Measurements from ENCODE around the gene WNK4.
"Not testable (repeated sequence)": the region's sequence is repeated elsewhere in the genome, so short reads cannot be mapped to it uniquely, and the experiment has no call there.

WNK4 gene

DNA sequence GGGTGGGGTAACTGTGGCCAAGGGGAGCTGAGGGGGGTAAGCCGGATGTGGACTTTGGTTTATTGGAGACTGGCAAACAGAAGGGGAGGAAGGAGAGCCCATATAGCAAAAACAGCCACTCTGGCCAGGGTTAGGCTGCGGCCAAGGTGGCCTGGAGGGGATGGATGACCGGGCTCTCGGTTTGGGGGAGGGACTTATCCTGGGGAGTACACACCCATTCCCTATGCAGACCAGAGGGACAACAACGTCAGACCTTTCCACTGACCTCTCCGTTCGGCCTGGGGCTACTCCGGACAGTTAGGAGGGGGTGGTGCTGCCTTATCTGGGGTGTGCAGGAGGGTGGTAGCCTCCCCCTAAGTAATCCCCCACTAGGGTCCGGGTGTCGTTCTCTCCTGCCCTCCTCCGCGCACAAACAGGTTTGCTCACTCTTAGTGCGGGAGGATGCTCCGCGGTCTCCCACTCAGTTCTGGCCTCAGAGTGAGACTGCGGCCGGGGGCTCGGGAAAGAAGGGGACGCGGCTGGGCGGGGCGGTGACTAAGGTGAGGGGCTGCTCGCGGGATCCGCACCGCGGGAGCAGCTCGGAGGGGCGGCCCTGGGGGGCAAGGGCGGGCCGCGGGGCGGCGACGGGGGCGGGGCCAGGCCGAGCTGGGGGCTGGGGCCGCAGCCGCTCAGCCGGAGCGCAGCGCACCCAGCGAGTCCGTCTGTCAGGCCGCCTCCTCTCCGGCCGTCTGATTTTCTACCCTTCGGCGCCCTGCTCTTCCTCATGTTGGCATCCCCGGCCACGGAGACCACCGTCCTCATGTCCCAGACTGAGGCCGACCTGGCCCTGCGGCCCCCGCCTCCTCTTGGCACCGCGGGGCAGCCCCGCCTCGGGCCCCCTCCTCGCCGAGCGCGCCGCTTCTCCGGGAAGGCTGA, at the start of gene WNK4:
TSS of gene WNK4 (plus strand) at position 675 of the 915 bp plus-strand sequence. CDS start at position 764, 89 bp downstream.
- DNase-seq (ENCODE audit: low spot score): no peak

DNA sequence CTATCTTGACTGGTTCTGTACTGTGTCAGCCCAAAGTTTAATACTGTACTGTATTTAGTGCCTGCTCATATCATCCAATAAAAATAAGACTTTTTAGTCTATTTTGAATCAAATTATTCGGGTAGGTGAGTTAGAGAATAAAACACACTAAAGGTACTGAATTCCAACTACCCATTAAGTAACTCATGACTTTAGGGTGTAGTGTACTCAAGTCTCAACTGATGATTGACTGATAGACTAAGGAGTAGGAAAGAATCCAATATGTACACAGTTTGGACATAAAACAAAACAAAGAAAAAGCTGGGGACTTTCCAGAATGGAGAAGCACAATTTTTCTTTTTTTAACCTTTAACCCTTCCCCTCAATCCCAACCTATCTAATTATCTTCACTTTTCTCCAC, 39.7 kb upstream of the WNK4 start:
- DNase-seq (ENCODE audit: low spot score): no peak

DNA sequence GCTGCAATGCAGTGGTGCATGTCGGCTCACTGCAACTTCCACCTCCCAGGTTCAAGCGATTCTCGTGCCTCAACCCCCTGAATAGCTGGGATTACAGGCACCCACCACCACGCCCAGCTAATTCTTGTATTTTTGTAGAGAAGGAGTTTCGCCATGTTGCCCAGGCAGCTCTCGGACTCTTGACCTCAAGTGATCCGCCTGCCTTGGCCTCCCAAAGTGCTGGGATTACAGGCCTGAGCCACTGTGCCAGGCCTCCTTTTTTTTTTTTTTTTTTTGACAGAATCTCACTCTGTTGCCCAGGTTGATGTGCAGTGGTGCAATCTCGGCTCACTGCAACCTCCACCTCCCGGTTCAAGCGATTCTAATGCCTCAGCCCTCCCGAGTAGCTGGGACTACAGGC, 37.5 kb upstream of the WNK4 start:
- DNase-seq (ENCODE audit: low spot score): not testable (repeated sequence)

DNA sequence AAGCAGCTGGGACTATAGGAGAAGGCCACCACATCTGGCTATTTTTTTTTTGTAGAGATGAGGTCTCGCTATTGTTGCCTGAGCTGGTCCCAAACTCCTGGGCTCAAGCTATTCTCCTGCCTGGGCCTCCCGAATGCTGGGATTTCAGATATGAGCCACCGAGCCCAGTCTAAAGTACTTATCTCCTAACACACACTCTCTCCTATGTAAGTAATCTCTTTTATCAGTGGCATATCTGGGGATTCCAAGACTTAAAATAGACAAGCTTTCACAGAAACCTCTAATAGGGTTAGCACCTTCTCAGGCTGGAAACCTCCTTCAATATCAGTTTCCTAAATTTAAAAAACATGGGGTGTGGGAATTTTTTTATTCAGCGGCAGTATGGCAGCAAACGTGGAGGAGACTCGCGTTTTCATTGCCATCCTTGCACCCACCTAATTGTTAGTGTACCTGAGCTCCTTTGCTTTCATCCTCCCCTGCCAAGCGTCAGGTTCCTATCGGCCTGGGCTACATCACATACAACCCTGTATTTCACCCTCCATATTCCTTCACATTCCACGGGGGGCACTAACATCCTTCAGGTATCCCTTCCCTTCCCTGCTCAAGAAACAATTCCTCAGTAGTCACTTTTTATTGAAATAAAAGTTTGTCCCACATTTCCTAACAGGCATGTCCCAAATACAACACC, 36.7 kb upstream of the WNK4 start:
- peak; percentile 26 for DNase-seq (ENCODE audit: low spot score)

DNA sequence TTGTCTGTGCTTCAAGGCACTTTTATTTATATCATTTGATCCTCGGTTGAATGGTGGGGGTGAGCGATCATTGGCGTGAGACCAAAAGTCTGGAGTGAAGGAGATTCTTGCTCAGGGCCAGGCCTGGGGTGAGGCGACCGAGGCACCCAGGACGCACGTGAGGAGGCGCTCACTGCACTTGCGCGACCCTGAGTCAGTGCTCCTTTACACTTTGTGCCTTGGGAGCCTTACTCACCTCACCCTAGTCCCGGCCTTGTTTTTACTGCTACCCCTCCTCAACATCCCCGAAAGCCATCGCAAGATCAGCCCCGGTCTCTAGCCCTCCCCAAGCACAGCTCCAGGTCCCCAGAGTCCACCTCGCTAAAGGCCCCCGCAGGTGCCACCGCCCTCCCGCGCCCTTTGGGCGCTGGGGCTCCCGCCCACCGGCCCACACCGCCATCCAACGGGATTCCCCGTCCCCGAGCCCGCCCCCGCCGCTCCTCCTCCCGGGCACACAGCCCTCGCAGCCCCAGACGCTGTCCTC, 36.1 kb upstream of the WNK4 start:
- DNase-seq (ENCODE audit: low spot score): peak; percentile 33

DNA sequence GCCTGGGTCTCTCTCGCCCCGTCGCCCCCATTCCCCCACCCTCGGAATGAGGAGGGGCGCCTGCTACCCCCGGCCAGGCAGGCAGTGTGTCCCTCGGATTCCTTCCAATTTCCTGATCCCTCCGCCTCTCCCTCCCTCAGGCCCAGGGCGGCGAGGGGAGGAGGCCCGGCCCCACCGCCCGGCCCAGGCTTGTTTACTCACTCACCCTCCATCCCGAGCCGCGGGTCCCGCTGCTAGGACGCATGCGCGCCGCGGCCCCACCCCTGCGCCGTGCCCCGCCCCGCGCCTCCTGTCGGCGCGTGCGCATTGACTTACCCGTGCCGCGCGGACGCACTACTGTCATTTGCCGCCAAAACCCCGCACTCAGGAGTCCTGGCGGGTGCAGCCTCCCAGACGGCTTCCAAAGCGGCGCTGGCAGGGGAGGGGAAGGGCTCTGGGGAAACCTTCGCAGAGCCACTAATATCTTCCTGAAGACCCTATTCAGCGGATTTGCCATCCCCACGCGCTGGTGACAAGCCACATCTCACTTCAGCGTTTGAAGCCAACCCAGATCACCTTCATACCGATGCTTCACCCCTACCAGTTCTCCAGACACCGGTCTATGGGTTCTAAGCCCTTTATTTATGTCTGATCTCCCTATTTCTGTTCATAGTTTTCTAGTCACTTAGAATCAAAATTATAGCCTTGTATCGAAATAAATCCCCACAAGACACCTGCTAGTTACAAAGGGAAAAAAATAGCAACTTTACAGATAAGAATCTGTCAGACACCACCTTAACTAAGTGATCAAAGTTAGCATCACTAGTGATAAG, 35.4 kb upstream of the WNK4 start, which contains the start of gene EZH1:
TSS of gene EZH1 (minus strand) at position 235 of the 812 bp plus-strand sequence. CDS start 16,099 bp downstream, outside the sequence.
- DNase-seq (ENCODE audit: low spot score): peak; percentile 99

DNA sequence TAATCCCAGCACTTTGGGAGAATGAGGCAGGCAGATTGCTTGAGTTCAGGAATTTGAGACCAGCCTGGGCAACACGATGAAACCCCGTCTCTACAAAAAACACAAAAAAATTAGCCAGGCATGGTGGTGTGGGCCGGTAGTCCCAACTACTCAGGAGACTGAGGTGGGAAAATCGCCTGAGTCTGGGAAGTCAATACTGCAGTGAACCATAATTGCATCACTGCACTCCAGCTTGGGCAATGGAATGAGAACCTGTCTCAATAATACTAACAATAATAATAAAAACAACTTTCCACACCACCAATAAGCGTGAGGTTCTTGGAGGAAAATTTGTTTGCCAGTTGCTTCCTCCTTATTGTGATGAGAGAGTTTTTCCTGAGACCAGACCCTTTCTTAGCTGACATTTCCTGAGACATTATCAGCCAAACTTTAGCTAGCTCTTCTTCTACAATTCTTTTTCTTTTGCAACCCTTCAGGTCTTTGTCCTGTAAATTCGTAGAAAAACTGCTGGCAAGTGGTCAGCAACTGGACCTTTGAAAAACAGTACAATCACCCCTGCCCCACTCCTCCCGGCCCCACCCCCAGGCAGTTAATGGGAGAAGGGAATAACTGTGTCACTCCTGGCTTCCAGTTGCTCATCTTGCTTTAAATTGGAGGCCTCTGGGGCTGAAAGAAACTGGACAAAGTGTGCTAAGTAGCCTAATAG, 32.1 kb upstream of the WNK4 start:
- DNase-seq (ENCODE audit: low spot score): no peak

DNA sequence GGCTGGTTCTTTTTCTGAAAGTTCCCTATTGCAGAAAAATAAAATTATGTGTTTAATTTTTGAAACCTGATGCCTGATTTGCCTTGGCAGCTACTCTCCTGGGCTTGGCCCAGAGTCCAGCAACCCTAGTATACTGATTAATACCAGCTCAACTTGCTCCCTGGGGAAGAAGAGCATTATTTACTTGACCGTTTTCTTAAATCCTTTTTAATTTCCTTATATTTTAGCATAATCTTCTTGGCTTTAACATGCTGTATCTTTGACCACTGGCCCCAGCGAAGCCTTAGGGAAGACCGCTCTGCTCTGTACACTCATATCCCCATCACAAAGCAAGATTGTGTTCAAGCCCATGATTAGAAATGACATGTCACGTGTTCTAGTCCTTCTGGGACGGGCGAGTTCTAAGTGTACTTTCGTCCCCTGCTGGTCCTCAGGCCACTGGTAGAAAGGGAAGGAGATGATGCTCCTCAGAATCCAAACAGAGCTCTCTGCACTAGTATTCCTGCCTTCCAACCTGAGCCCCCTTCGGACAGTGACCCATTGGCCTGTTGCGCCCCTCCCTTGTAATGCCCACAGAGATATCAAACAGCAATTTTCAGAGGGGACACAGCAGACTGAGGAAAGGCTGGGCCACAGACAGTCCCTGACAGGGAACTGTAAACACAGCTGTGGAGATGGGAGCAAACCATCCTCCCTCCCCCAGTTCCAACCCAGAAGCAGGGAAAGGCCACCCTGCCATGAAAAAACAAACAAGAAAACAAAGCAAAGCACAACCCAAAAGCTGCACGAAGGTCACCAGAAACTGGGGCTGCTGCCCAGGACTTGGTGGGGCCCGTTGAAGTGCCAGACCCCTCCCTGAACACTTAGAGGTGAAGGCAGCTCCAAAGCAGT, 31.3 kb upstream of the WNK4 start:
- DNase-seq (ENCODE audit: low spot score): no peak

DNA sequence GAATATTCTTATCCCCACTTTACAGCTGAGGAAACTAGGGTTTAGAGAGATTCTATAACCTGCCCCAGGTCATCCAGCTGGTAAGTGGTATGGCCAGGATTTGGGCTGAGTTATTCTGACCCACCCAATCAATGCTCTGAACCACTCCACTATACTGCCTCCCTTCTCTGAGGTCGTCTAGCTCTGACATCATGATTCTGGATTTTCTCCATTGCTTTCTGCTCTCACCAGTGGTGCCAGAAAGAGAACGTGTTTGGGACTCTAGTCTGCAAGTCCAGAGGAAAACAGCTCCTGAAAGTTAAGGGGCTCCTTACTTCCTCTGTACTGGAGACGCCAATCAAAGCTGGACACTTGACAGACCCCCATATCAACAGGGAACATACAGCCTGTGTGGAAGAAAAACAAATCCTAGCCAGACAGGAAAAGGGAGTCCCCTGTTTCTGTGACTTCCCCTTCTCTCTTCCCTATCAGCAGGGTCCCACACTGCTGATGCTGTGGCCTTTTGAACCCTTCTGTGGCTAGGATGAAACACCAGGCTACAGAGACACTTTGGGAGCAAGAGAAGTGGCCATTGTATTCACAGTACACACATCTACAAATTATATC, 29.6 kb upstream of the WNK4 start:
- DNase-seq (ENCODE audit: low spot score): no peak

DNA sequence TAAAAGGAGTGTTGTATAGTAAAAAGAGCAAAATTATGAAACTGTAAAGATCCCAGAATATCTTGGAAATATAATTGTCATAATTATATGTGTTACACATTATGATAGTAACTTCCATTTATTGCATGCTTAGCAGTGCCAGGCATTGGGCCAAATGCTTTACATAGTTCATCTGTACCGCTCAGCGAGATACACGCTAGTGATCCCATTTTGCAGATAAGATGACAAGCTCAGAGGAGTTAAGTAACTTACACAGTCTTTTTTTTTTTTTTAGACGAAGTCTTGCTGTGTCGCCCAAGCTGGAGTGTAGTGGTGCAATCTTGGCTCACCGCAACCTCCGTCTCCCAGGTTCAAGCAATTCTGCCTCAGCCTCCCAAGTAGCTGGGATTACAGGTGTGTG, 28.8 kb upstream of the WNK4 start:
- DNase-seq (ENCODE audit: low spot score): no peak

DNA sequence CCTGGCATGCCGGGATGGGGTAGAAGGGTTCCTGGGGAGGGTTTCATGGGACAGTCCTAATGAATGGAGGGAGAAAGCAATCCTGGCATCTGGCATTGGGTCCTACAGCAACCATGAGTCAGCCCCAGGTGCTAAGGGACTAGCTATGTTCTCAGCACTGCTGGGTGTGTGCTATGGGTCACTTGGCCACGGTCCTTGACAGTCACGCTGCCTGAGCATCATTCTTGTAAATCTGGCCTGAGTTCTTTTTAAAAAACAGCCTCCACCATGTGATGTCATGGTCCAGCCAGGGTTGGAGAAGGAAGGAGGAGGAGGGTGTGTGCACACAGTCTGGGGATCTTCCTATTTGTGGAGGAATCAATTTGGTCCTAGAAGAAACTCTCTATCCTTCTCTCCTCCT, 25.6 kb upstream of the WNK4 start:
- no peak for DNase-seq (ENCODE audit: low spot score)

DNA sequence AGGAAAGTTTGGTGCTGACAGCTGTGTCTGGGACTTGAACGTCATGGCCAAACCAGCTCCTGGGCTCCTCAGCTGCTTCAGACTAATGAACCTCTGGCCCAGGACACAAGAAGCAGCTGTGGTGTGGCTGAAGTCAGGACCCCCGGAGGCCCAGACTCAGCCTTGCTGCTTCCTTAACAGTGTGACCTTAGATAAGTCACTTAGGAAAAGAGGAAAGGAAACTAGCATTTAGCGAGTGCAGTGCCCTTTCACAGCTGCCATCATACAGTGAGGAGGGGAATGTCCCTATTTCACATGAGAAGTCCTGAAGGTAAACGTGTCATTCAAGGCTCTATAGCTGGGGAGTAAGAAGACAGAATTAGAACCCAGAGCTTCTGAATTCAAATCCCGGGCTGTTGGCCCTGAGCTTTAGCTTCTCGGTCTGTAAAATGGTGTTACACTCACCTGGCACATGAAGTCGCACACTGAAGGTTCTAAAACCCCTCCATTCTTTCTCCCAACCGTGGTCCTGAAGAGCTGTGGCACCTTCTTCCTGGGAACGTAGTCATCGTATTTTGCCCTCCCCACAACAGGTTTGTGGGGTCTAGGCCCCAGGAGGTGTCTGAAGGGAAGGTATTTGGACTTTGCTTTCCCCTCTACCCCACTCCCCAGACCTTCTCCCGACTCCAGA, 20.3 kb upstream of the WNK4 start:
- no peak for DNase-seq (ENCODE audit: low spot score)

DNA sequence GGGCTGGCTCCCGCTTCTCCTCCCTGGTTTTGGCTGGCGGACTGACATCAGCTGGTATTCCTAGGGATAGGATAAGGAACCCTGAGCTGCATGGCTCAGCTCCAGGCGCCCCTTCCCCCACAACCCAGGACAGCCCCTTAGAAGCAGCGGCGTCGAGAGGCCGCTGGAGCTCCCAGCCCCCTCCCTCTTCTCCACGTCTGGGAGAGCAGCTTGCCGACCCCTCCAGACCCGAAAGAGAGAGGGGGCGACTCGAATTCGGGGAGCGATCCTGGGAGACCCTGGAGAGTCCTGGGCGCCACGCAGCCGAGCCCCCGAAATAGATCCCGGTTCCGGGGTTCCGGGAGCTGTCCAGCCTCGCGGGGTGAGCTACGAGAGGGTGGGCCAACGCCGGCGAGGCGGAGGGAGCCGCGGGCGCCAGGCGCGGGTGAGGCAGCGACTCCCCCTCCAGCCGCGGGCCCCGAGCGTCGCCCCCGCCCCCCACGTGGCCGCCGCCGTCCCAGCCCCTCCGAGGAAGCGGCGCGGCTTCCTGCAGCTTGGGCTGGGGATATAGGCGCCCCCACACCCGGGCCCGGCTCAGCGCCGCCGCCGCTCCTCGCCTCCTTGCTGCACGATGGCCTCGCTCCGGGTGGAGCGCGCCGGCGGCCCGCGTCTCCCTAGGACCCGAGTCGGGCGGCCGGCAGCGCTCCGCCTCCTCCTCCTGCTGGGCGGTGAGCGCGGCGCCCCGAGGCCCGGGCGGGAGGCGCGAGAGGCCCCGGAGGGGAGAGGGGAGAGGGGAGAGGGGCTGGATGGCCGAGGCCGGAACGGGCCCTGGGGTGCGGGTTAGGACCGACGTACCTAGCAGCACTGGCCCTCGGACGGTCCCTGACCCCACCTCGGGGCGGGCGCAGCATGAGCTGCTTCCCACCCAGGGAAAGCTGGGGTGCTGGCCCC, 19.5 kb upstream of the WNK4 start, which contains the start of gene RAMP2:
TSS of gene RAMP2 (plus strand) at position 576 of the 930 bp plus-strand sequence. CDS start at position 611, 35 bp downstream.
- no peak for DNase-seq (ENCODE audit: low spot score)

DNA sequence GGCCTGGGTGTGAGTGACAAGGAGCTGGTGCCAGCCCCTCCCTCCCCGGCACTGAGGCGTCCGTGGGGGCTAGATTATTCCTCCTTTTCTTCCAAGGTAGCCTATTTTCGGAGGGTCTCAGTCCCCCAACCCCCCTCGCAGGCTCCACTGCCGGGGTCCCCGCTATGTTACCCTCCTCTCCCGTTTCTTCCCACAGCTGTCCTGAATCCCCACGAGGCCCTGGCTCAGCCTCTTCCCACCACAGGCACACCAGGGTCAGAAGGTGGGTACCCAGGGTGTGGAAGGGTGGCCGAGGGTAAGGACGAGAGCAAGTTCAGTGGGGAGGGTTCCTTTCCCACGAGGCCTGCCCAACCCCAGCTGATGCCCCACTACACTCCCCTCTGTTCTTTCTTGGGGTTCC, 18.8 kb upstream of the WNK4 start:
- no peak for DNase-seq (ENCODE audit: low spot score)

DNA sequence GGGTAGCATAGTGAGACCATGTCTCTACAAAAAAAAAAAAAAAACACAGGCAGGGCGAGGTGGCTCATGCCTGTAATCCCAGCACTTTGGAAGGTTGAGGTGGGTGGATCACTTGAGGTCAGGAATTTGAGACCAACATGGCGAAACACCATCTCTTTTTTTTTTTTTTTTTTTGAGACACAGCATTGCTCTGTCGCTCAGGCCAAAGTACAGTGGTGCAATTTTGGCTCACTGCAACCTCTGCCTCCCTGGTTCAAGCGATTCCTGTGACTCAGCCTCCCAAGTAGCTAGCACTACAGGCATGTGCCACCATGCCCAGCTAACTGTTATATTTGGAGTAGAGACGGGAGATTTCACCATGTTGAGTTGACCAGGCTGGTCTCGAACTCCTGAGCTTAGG, 14.3 kb upstream of the WNK4 start:
- DNase-seq (ENCODE audit: low spot score): no peak

DNA sequence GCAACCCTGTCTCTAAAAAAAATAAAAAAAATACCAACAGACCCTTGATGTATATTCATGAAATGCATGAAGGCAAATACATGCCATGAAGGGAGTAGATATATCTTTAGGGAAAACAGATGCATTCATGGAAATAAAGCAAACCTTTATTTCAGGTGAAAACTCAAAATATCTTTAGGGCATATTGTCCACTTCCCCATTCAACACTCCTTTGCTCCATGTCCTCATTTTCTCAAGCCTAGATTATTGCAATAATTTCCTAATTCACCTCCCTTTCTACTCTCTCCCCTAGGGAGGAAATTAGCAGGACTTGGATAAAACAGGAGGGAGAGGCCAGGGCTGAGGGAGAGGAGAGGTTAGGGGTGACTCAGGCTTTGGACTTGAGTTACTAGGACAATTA, 12.9 kb upstream of the WNK4 start:
- DNase-seq (ENCODE audit: low spot score): no peak

DNA sequence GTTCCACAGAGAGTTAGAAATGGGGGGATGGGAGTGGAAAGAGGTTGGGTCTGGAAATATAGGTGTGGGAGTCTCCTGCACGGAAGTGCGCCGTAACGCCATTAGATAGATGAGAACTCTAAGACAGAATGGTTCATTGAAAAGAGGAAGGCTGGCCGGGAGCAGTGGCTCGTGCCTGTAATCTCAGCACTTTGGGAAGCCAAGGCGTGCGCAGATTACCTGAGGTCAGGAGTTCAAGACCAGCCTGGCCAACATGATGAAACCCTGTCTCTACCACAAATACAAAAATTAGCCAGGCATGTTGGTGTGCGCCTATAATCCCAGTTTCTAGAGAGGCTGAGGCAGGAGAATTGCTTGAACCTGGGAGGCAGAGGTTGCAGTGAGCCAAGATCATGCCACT, 12.4 kb upstream of the WNK4 start:
- not testable (repeated sequence) for DNase-seq (ENCODE audit: low spot score)

DNA sequence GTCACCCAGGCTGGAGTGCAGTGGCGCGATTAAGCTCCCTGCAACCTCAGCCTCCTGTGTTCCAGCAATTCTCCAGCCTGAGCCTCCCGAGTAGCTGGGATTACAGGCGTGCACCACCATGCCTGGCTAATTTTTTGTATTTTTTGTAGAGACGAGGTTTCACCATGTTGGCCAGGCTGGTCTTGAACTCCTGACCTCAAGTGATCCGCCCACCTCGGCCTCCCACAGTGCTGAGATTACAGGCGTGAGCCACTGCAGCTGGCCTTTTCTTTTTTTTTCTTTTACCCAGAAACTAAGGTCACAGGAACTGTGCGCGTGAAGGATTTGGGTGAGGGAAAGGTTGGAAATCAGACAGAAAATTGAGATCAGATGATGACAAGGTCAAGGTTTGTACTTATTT, 10.4 kb upstream of the WNK4 start:
- DNase-seq (ENCODE audit: low spot score): not testable (repeated sequence)
